ENCODE data around the gene EXOC7.
"Not testable (repeated sequence)": the region's sequence is repeated elsewhere in the genome, so short reads cannot be mapped to it uniquely, and the experiment has no call there.

EXOC7 gene

GRCh38 chr17:76042868-76043267, 60.7 kb downstream of the EXOC7 start:
- not testable (repeated sequence) for DNase-seq (ENCODE audit: low spot score)

- no peak for DNase-seq (ENCODE audit: low spot score)
Measured at GRCh38 chr17:76040376-76040775, 63.2 kb downstream of the EXOC7 start.

GRCh38 chr17:76039121-76039520, 64.5 kb downstream of the EXOC7 start:
- no peak for DNase-seq (ENCODE audit: low spot score)

DNA sequence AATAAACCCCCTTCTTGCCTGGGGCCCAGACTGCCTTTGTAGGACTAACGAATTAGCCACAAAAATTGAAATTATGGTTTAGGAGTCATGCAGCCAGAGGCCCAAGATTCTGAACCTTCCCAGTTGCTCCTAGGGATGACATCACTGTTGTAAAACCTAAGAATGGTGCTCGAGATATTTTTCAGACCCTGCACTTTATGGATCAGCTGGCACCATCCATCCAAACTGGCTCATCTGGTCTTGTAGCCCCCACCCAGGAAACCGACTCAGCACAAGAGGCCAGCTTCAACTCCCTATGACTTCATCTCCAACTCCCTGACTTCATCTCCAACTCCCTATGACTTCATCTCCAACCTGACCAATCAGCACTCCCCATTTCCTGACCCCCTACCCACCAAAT, 65.5 kb downstream of the EXOC7 start:
- no peak for DNase-seq (ENCODE audit: low spot score)

DNA sequence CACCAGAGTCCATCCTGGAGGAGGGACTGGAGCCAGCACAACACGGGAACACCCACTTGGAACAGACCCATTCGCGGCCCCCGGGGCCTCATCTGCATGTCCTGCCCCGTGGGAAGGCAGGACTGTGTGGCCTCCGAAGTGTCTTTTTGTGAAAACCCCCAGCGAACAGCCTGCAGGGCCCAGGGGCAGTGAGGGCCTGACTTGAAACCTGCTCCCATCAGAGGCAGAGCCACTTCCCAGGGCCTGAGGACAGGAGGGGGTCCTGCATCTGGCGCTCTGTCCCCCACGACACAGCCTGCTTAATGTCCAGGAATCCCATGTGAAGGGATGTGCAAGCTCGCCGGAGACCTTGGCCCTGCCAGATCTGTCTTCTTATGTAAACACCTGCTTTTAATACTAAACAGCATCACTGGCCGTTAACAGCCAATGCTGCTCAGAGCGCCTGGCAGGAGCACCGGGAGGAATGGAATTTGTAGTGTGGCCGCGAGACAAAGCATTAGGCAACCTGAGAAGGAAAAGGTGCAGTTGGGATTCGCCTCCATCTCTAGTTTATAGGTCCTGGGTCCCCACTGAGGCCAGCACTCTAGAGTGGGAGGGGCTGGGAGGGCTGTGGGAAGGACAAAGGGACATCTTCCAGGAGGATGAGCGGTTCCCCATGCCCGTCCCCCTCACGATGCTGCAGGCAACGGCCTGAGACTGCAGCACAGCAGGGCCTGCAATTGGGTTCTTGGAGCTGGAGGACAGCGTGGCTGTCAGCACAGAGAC, 66.9 kb downstream of the EXOC7 start:
- DNase-seq (ENCODE audit: low spot score): no peak

DNA sequence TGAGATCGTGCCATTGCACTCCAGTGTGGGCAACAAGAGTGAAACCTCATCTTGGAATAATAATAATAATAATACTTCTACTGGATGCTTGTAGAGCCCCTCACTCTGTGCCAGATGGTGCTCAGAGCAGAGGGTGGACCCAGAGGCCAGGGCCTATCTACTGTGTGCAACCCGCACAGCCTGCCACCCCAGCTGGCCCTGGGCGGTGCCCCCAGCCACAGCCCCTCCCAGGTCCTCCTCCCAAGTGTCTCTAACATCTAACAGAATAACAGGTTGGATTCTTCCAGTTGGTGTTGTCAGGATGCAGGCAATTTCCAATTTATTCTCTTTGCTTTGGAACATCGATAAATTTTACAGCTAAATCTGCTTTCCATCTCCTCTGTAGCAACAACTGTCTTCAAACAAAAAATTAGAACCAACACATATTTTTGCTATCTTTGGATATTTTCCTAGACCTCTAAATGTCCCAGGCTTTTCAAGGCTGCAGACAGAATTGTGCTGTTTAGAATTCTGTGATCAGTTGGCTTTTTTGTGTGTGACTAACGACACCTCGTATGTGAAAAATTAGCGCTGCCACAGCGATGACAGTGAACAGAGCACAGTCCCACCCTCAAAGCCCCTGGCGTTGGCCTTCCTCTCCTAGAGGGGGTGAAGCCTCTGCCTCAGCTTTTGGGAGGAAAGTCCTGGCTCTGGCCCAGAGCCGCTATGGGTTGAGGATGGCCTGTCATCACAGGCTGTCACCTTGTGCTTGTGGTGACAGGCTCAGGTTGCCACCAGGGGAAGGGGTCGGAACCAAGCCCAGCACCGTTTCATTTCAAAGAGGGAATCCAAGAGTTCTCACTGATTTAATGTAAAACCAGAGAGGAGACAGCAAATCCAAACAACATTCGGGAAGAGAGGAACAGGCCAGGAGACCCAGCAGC, 68.9 kb downstream of the EXOC7 start:
- DNase-seq (ENCODE audit: low spot score): peak; percentile 92

DNA sequence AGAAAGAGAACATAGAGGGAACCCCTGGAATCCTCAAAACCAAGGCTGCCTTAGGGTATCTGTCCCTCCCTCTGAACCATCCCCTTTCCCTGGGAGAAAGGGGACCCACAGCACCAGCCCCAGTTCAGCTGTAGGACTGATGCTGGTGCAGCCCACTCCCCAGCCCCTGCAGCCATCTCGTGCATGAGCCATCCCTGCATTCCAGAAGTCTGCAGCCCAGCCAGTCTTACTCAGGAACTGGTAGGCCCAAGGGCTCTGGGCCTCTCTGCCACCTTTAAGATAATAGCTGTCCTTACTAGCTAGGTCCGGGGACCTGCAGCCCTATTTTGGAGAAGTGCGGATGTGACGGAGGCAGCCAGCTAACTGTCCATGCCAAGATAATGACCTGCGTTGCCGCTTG, 70.4 kb downstream of the EXOC7 start:
- no peak for DNase-seq (ENCODE audit: low spot score)

- DNase-seq (ENCODE audit: low spot score): no peak
Measured at GRCh38 chr17:76032780-76033108, 70.8 kb downstream of the EXOC7 start.

DNA sequence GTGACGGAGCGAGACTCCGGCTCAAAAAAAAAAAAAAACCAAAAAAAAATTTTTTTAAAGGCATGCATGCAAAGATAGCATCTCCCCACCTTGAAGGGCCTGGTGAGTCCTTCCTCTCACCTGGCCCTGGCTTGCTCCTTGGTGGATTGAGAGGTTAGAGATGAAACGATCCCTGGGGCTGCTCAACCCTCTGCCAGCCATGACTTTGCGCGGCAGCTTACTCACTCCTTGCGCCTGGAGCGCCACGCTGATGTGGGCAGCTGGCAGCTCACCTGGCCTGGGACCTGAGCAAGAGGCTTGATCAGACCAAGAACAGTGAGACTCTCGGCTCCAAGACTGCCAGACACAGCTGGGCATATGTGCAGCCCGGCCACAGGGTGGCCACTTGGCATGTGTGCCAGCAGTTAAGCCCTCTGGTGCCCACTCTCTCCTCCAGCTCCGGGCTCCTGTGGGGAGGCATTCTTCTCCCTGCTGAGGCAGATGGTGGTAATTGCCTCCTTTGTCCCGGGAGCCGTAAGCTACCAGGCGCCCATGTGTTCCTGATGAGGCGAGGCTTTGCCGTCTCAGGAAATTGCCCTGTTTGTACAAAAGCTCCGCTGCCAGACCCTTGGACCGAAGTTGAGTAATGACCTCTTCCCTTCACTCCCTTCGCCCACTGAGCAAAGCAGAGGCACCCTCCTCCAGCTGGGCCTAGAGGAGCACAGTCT, 71.4 kb downstream of the EXOC7 start:
- DNase-seq (ENCODE audit: low spot score): no peak
